HEK293 (cell line): ENCODE measurements around the gene FNDC5.

Experiments
- CTCF ChIA-PET: fragments of 350-600 bp; formaldehyde crosslinking; extraction: SDS; loops from one replicate; lab custom pipeline; 2021; ENCODE audit warnings: antibody characterized with exemption; lab: Yijun Ruan, JAX
- POLR2A ChIA-PET: fragments of 300-600 bp; formaldehyde crosslinking; extraction: SDS; loops from one replicate; lab custom pipeline; 2020; ENCODE audit warnings: antibody characterized with exemption, inconsistent platforms; lab: Yijun Ruan, JAX
- H3K27ac ChIP-seq: fragments of 200-500 bp; sonication (Bioruptor generic); 2 replicates; pipeline ENCODE4 v1.5.1; 2014; ENCODE audit warnings: low read depth, low read length, control low read depth, inconsistent platforms; ENCODE audit errors: extremely low read depth
- H3K36me3 ChIP-seq, 2 experiments: fragments of 200-500 bp in 1 of 2; sonication (Bioruptor generic) in 1 of 2; 1 replicate in 1 of 2; 2 replicates in 1 of 2; pipeline ENCODE4 v1.5.1; 2014 to 2017; ENCODE audit warnings: inconsistent platforms in 2 of 2, low read length in 2 of 2; ENCODE audit not compliant: control insufficient read depth in 2 of 2, insufficient read depth in 1 of 2
- H3K4me1 ChIP-seq: fragments of 200-500 bp; sonication (Bioruptor generic); 2 replicates; pipeline ENCODE4 v1.5.1; 2014; ENCODE audit warnings: mild to moderate bottlenecking, low read length, inconsistent platforms; ENCODE audit not compliant: control insufficient read depth, insufficient read depth
- H3K4me3 ChIP-seq: 2 replicates; pipeline ENCODE4 v1.5.1; 2011; ENCODE audit warnings: low read depth, mild to moderate bottlenecking, control low read depth, low read length, moderate library complexity
- H3K9me3 ChIP-seq: fragments of 200-500 bp; sonication (Bioruptor generic); 2 replicates; pipeline ENCODE4 v1.5.1; 2014; ENCODE audit warnings: low read depth, low read length, inconsistent platforms; ENCODE audit not compliant: control insufficient read depth, insufficient read depth
- BCL11A ChIP-seq: fragments of 450-650 bp; formaldehyde crosslinking; IDR thresholded peaks from 2 replicates; pipeline ENCODE4 v1.5.1; 2016; ENCODE audit warnings: low read depth, missing biosample characterization, missing genetic modification characterization
- GLI4 ChIP-seq: fragments of 450-650 bp; formaldehyde crosslinking; IDR thresholded peaks from 2 replicates; pipeline ENCODE4 v1.5.1; 2016; ENCODE audit warnings: missing biosample characterization, missing genetic modification characterization
- PRDM4 ChIP-seq: fragments of 450-650 bp; formaldehyde crosslinking; IDR thresholded peaks from 2 replicates; pipeline ENCODE4 v1.5.1; 2017; ENCODE audit warnings: missing biosample characterization, missing genetic modification characterization
- PRDM6 ChIP-seq: fragments of 450-650 bp; formaldehyde crosslinking; IDR thresholded peaks from 2 replicates; pipeline ENCODE4 v1.5.1; 2017; ENCODE audit warnings: missing biosample characterization, missing genetic modification characterization
- SETDB1 ChIP-seq: IDR thresholded peaks from one replicate; pipeline ENCODE4 v1.6.1; 2017; ENCODE audit warnings: mild to moderate bottlenecking, low read length, moderate library complexity, mixed read lengths; ENCODE audit not compliant: insufficient read length
- TSHZ1 ChIP-seq: fragments of 450-650 bp; formaldehyde crosslinking; IDR thresholded peaks from 2 replicates; pipeline ENCODE4 v1.5.1; 2016; ENCODE audit warnings: missing biosample characterization, missing genetic modification characterization, borderline replicate concordance
- ZBTB1 ChIP-seq: fragments of 450-650 bp; formaldehyde crosslinking; IDR thresholded peaks from 2 replicates; pipeline ENCODE4 v1.5.1; 2016; ENCODE audit warnings: missing biosample characterization, missing genetic modification characterization
- ZBTB10 ChIP-seq: fragments of 450-650 bp; formaldehyde crosslinking; IDR thresholded peaks from 2 replicates; pipeline ENCODE4 v1.5.1; 2016; ENCODE audit warnings: missing biosample characterization, missing genetic modification characterization
- ZBTB17 ChIP-seq: fragments of 450-650 bp; formaldehyde crosslinking; IDR thresholded peaks from 2 replicates; pipeline ENCODE4 v1.5.1; 2016; ENCODE audit warnings: missing biosample characterization, missing genetic modification characterization
- ZBTB48 ChIP-seq: fragments of 450-650 bp; formaldehyde crosslinking; IDR thresholded peaks from 2 replicates; pipeline ENCODE4 v1.5.1; 2016; ENCODE audit warnings: missing biosample characterization, missing genetic modification characterization
- ZFP37 ChIP-seq: fragments of 450-650 bp; formaldehyde crosslinking; IDR thresholded peaks from 2 replicates; pipeline ENCODE4 v1.5.1; 2016; ENCODE audit warnings: missing biosample characterization, missing genetic modification characterization
- ZNF148 ChIP-seq: fragments of 450-650 bp; formaldehyde crosslinking; IDR thresholded peaks from 2 replicates; pipeline ENCODE4 v1.5.0; 2017; ENCODE audit warnings: missing biosample characterization, missing genetic modification characterization, borderline replicate concordance
- ZNF184 ChIP-seq: fragments of 450-650 bp; IDR thresholded peaks from 2 replicates; pipeline ENCODE4 v1.5.1; 2018; ENCODE audit warnings: missing biosample characterization, mild to moderate bottlenecking, missing genetic modification characterization
- ZNF202 ChIP-seq: fragments of 450-650 bp; formaldehyde crosslinking; IDR thresholded peaks from 2 replicates; pipeline ENCODE4 v1.5.1; 2016; ENCODE audit warnings: missing biosample characterization, missing genetic modification characterization, borderline replicate concordance
- ZNF221 ChIP-seq: fragments of 450-650 bp; formaldehyde crosslinking; IDR thresholded peaks from 2 replicates; pipeline ENCODE4 v1.5.1; 2017; ENCODE audit warnings: missing biosample characterization, missing genetic modification characterization, borderline replicate concordance
- ZNF23 ChIP-seq: fragments of 450-650 bp; formaldehyde crosslinking; IDR thresholded peaks from 2 replicates; pipeline ENCODE4 v1.5.1; 2016; ENCODE audit warnings: missing biosample characterization, missing genetic modification characterization, borderline replicate concordance
- ZNF391 ChIP-seq: fragments of 450-650 bp; formaldehyde crosslinking; IDR thresholded peaks from 2 replicates; pipeline ENCODE4 v1.5.1; 2016; ENCODE audit warnings: low read depth, missing biosample characterization, missing genetic modification characterization, borderline replicate concordance
- ZNF433 ChIP-seq: fragments of 450-650 bp; formaldehyde crosslinking; IDR thresholded peaks from 2 replicates; pipeline ENCODE4 v1.5.1; 2016; ENCODE audit warnings: missing biosample characterization, missing genetic modification characterization, low read depth
- ZNF529 ChIP-seq: fragments of 450-650 bp; formaldehyde crosslinking; IDR thresholded peaks from 2 replicates; pipeline ENCODE4 v1.5.1; 2017; ENCODE audit warnings: missing genetic modification characterization, missing biosample characterization; ENCODE audit not compliant: insufficient replicate concordance

The FNDC5 gene

GRCh38 chr1:32831878-32832277 is 38.8 kb downstream of the FNDC5 start:
- TF ChIP-seq ZNF23 (tag by site-specific recombination) (no peak), ZFP37 (tag by site-specific recombination) (no peak), GLI4 (no peak), PRDM4 (tag by site-specific recombination) (no peak), ZBTB10 (tag by site-specific recombination) (no peak), BCL11A (tag by site-specific recombination) (no peak), ZNF184 (tag by site-specific recombination) (no peak), SETDB1 (no peak), ZBTB17 (tag by site-specific recombination) (no peak), ZNF529 (tag by site-specific recombination) (no peak), TSHZ1 (tag by site-specific recombination) (no peak), ZNF202 (no peak), ZNF391 (no peak), ZNF221 (tag by site-specific recombination) (no peak), ZBTB1 (no peak), ZBTB48 (tag by site-specific recombination) (no peak), PRDM6 (no peak), ZNF433 (no peak), ZNF148 (no peak)
- ChIA-PET CTCF (interaction anchor here (0.7 to 1.3 kb wide), 2 partner anchors 9 to 55 kb away, joined by 3 read pairs; partner anchors contain the start of gene HPCA), POLR2A (interaction anchor here (1.2 kb wide), 1 partner anchor 14 kb away, joined by 3 read pairs; no protein-coding TSS in a partner anchor)
- H3K4me3 ChIP-seq = no peak overlapping the region
- H3K9me3 ChIP-seq = no peaks in the 10 kb centered on the region
- no peak overlapping the region for H3K27ac ChIP-seq
- H3K4me1 ChIP-seq = no peaks in the 10 kb centered on the region
- H3K36me3 ChIP-seq = peaks cover 76 to 90% of the 10 kb centered on the region in 2 experiments
